HL-60 (cell line): ENCODE measurements around the gene PPARGC1A.

Experiments
- DNase-seq, 2 experiments: peaks; one replicate each; pipeline ENCODE4 v3.0.0-alpha.2; 2010 to 2020; ENCODE audit warnings: low read depth in 1 of 2, low spot score in 1 of 2
- H3K27ac ChIP-seq: fragments of 250-450 bp; sonication (Bioruptor Pico); replicated peaks from 2 replicates; pipeline ENCODE4 v1.5.1; 2020; ENCODE audit warnings: mild to moderate bottlenecking, moderate library complexity
- H3K27me3 ChIP-seq: fragments of 250-450 bp; sonication (Bioruptor Pico); 2 replicates; pipeline ENCODE4 v1.5.1; 2021; ENCODE audit warnings: mild to moderate bottlenecking, moderate library complexity; ENCODE audit not compliant: insufficient read depth, poor library complexity, severe bottlenecking
- H3K4me3 ChIP-seq: replicated peaks from 2 replicates; pipeline ENCODE4 v1.5.1; 2011; ENCODE audit warnings: mild to moderate bottlenecking, control low read depth, low read length; ENCODE audit not compliant: insufficient read depth
- GABPA ChIP-seq: IDR thresholded peaks from 2 replicates; pipeline ENCODE4 v1.6.1; 2012; ENCODE audit warnings: low read depth
- POLR2AphosphoS5 ChIP-seq: IDR thresholded peaks from 2 replicates; pipeline ENCODE4 v1.6.1; 2012; ENCODE audit warnings: low read depth
- SPI1 ChIP-seq: IDR thresholded peaks from 2 replicates; pipeline ENCODE4 v1.6.1; 2012; ENCODE audit warnings: low read depth, mild to moderate bottlenecking, borderline replicate concordance
- TF ChIP-seq, protein P1 (sequence below): IDR thresholded peaks from one replicate; pipeline ENCODE4 v1.5.1; 2011; ENCODE audit warnings: low read length, control low read depth, inconsistent platforms; ENCODE audit not compliant: insufficient read depth
- TF ChIP-seq, protein P2 (sequence below): IDR thresholded peaks from 2 replicates; pipeline ENCODE4 v1.6.1; 2012; ENCODE audit warnings: low read depth; ENCODE audit not compliant: insufficient replicate concordance

Gene PPARGC1A

DNA sequence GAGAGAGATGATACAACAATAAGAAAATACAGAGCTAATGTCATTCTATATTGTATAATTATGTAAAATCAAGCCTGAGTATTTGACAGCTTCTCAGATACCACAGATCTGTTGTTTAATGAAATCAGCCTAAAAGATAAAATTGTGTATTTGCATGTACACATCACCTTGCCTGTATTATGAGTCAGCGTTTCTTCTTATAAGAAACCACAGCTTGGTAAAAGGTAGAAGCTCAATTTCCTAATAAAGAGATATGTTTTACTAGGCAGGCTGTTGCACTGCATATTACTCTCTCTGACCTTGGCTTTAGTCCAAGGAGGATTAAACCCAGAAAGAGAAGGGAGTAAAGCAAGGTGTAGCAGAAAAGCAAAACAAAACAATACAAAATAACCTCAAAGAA lies 121.3 kb downstream of the PPARGC1A start:
- DNase-seq: no peak
- TF ChIP-seq, protein P1, sequence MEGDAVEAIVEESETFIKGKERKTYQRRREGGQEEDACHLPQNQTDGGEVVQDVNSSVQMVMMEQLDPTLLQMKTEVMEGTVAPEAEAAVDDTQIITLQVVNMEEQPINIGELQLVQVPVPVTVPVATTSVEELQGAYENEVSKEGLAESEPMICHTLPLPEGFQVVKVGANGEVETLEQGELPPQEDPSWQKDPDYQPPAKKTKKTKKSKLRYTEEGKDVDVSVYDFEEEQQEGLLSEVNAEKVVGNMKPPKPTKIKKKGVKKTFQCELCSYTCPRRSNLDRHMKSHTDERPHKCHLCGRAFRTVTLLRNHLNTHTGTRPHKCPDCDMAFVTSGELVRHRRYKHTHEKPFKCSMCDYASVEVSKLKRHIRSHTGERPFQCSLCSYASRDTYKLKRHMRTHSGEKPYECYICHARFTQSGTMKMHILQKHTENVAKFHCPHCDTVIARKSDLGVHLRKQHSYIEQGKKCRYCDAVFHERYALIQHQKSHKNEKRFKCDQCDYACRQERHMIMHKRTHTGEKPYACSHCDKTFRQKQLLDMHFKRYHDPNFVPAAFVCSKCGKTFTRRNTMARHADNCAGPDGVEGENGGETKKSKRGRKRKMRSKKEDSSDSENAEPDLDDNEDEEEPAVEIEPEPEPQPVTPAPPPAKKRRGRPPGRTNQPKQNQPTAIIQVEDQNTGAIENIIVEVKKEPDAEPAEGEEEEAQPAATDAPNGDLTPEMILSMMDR: no peak
- TF ChIP-seq, protein P2, sequence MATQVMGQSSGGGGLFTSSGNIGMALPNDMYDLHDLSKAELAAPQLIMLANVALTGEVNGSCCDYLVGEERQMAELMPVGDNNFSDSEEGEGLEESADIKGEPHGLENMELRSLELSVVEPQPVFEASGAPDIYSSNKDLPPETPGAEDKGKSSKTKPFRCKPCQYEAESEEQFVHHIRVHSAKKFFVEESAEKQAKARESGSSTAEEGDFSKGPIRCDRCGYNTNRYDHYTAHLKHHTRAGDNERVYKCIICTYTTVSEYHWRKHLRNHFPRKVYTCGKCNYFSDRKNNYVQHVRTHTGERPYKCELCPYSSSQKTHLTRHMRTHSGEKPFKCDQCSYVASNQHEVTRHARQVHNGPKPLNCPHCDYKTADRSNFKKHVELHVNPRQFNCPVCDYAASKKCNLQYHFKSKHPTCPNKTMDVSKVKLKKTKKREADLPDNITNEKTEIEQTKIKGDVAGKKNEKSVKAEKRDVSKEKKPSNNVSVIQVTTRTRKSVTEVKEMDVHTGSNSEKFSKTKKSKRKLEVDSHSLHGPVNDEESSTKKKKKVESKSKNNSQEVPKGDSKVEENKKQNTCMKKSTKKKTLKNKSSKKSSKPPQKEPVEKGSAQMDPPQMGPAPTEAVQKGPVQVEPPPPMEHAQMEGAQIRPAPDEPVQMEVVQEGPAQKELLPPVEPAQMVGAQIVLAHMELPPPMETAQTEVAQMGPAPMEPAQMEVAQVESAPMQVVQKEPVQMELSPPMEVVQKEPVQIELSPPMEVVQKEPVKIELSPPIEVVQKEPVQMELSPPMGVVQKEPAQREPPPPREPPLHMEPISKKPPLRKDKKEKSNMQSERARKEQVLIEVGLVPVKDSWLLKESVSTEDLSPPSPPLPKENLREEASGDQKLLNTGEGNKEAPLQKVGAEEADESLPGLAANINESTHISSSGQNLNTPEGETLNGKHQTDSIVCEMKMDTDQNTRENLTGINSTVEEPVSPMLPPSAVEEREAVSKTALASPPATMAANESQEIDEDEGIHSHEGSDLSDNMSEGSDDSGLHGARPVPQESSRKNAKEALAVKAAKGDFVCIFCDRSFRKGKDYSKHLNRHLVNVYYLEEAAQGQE: no peak
- no peak for TF ChIP-seq POLR2AphosphoS5
- TF ChIP-seq GABPA: no peak
- no peak for TF ChIP-seq SPI1
- no peak overlapping the region for H3K27ac ChIP-seq
- H3K27me3 ChIP-seq: no peaks in the 10 kb centered on the region
- no peak overlapping the region for H3K4me3 ChIP-seq

DNA sequence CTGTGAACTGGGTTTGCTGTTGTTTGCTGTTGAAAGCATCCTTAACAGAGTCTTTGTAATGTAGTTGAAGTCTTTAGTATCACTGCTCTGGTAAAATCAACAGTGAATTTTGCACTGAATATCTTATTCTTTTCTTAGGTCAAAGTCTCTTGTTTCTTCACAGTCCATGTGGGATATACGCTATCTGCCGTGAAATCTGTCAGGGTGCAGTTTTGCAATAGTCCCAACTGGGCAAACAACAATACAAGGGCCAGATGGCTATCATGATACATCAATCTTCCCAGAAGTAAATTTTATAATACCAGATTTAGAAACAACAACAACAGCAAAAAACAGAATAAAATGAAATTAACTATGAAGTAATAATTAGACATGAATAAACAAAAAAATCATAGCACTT lies 123.5 kb downstream of the PPARGC1A start:
- TF ChIP-seq, protein P2: no peak
- H3K27me3 ChIP-seq: no peaks in the 10 kb centered on the region
- DNase-seq: no peak

DNA sequence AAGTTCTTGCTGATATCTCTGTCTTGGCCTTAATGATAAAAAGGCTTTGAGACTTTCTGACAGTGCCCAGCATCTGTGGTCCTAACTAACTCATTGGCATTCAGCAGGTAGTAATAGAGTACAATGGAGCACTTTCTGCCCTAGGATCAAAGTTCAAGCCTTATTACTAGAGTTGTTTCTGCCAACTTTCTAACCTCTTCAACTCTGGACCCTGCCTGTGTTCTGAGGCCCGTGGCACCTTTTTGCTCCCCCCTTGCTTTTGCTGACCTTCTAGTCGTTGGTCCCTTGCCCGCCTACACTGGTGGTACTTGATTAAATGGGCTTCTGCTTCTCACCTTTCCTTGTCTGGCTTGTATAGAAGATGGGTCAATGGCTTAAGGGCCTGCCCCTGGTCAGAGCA lies 126.3 kb downstream of the PPARGC1A start:
- Histone ChIP-seq H3K4me3 (no peak overlapping the region), H3K27me3 (no peaks in the 10 kb centered on the region), H3K27ac (no peak overlapping the region)
- no peak for DNase-seq
- no peak for TF ChIP-seq GABPA
- TF ChIP-seq POLR2AphosphoS5: no peak

More for the DNA sequence above, 123.5 kb downstream of the PPARGC1A start:
- Histone ChIP-seq H3K27ac (no peak overlapping the region), H3K4me3 (no peak overlapping the region)

DNA sequence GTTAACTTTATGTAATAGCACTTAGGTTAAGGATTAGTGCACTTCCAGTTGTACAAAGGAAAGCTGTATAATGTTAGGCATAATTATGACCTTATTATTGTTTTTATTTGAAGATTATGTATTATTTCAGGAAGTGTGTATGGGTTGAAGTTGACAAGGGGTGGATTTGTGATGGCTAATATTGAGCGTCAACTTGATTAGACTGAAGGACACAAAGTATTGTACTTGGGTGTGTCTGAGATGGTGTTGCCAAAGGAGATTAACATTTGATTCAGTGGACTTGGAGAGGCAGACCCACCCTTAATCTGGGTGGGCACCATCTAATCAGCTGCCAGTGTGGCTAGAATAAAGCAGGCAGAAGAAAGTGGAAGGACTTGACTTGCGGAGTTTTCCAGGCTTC lies 127.3 kb downstream of the PPARGC1A start:
- no peak overlapping the region for H3K4me3 ChIP-seq
- TF ChIP-seq GABPA (no peak), POLR2AphosphoS5 (no peak), SPI1 (no peak)
- TF ChIP-seq, protein P1: no peak
- TF ChIP-seq, protein P2: no peak
- no peak for DNase-seq
- no peak overlapping the region for H3K27ac ChIP-seq
- no peaks in the 10 kb centered on the region for H3K27me3 ChIP-seq
